ENCODE results near the gene CYB5R4. TPM values are rescaled to one million over a fixed set of nuclear protein-coding genes. Genes with fewer than 3 reads are reported as not detected.

CYB5R4 gene
- total and polyA plus RNA-seq, 2 of the 13 experiments (the other 11 are each of a cell fraction or from before 2014, with no cell fraction given), result 5.3 to 26.1 TPM

DNA sequence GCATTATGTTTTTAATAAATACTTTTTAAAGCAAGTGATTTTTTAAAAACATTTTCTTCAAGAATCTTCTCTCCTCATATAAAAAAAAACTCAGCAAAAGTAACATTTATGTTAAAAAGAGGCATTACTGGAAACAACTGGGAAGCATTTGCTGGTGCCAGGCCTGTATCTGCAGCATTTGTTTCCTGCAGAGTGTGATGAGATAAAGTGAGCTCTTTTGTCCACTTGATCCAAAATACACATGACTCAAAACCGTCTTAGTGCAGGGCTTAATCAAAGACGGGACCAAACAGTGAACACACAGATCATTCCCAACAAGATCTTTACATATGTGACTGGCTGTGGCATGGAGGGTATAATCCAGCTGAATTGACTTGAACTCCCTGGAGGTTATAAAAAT lies 34.7 kb upstream of the CYB5R4 start:
- Histone ChIP-seq H2AFZ (ENCODE audit: low read length) (no peak overlapping the region), H3K27me3 (ENCODE audit: control insufficient read depth in 1 of 2, insufficient read depth in 2 of 2, low read length in 2 of 2) (no peaks in the 10 kb centered on the region), H3K4me1 (ENCODE audit: insufficient read depth, low read length) (no peaks in the 10 kb centered on the region), H3K36me3 (replicated peaks in 1 of 2; ENCODE audit: control insufficient read depth in 1 of 2, insufficient read depth in 2 of 2, low read length in 2 of 2) (no peaks in the 10 kb centered on the region), H3K27ac (ENCODE audit: extremely low read length, insufficient read depth, low read length) (no peak overlapping the region), H3K4me2 (ENCODE audit: low read depth, low read length) (no peak overlapping the region), H3K9me3 (ENCODE audit: low read length) (no peaks in the 10 kb centered on the region), H4K20me1 (ENCODE audit: insufficient read depth, low read length) (no peaks in the 10 kb centered on the region), H3K4me3 (replicated peaks in 1 of 3; ENCODE audit: insufficient read depth in 1 of 3, low read depth in 2 of 3, low read length in 3 of 3) (no peak overlapping the region), H3K79me2 (ENCODE audit: insufficient read depth, low read length) (no peaks in the 10 kb centered on the region), H3K9ac (ENCODE audit: insufficient read depth, low read depth, low read length) (no peak overlapping the region)
- BruUV-seq (replicated peaks), result no TSS peak
- CTCF ChIA-PET (ENCODE audit: low intra/inter-chr PET ratio, low total read pairs), result no interaction called here
- 0% methylated on average over 2 of the region's 2 CpGs for WGBS (ENCODE audit: low lambda C conversion rate)
- POLR2A ChIA-PET, result no interaction called here
- no peak for TF ChIP-seq MAFF (IDR thresholded peaks at IDR 0.05; ENCODE audit: low read depth, low read length)
- TF ChIP-seq NR2F1 (CRISPR knock-in tag; IDR thresholded peaks at IDR 0.05), result no peak
- no peak for TF ChIP-seq HNRNPH1 (optimal IDR thresholded peaks at IDR 0.05; ENCODE audit: low read depth, low read length)
- no peak for TF ChIP-seq GATAD2A (CRISPR knock-in tag; IDR thresholded peaks at IDR 0.05)
- TF ChIP-seq NFATC3 (CRISPR knock-in tag; IDR thresholded peaks at IDR 0.05), result no peak
- no peak for TF ChIP-seq ZSCAN9 (CRISPR knock-in tag; IDR thresholded peaks at IDR 0.05; ENCODE audit: borderline replicate concordance)
- TF ChIP-seq TEAD2 (CRISPR knock-in tag; IDR thresholded peaks at IDR 0.05), result no peak
- no peak for TF ChIP-seq ZNF577 (CRISPR knock-in tag; IDR thresholded peaks at IDR 0.05; ENCODE audit: borderline replicate concordance, low read depth)
- ATAC-seq (no peak), DNase-seq (ENCODE audit: low spot score) (no peak), FAIRE-seq (no peak)
- in situ Hi-C loops (cut with HindIII; ENCODE audit: extremely low pct_ligation_motif_present, low pct_unique_long_range_greater_than_20kb) (no loop called here), intact Hi-C loops (cut with micrococcal nuclease; ENCODE audit: unreplicated experiment) (no loop called here)

DNA sequence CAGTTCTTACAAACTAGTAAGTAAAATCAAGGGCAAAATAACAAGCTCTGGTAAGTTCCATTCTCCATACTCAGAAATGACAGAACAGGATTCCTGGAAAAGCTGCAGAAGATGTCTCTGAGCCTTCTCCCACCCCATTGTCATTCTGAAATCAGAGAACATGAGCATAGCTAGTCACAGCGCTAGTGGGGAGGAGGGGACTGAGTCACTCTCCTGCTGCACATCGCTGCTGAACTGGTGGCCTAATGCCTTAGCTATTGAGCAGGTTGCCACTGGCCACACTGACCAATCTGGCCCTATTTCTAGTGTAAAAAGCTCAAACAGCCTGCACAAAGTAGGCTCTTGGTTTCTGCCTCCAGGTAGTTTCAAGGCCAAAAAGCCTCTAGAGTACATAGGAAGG lies 32.4 kb upstream of the CYB5R4 start:
- no TSS peak for BruUV-seq (replicated peaks)
- H3K9me3 ChIP-seq (ENCODE audit: low read length), result no peaks in the 10 kb centered on the region
- no peak overlapping the region for H3K4me3 ChIP-seq (replicated peaks in 1 of 3; ENCODE audit: insufficient read depth in 1 of 3, low read depth in 2 of 3, low read length in 3 of 3)
- H2AFZ ChIP-seq (ENCODE audit: low read length), result no peak overlapping the region
- H3K79me2 ChIP-seq (ENCODE audit: insufficient read depth, low read length), result no peaks in the 10 kb centered on the region
- ChIA-PET POLR2A (no interaction called here), CTCF (ENCODE audit: low intra/inter-chr PET ratio, low total read pairs) (no interaction called here)
- no peak for ATAC-seq
- no peaks in the 10 kb centered on the region for H3K4me1 ChIP-seq (ENCODE audit: insufficient read depth, low read length)
- H3K36me3 ChIP-seq (replicated peaks in 1 of 2; ENCODE audit: control insufficient read depth in 1 of 2, insufficient read depth in 2 of 2, low read length in 2 of 2), result no peaks in the 10 kb centered on the region
- no peak overlapping the region for H3K4me2 ChIP-seq (ENCODE audit: low read depth, low read length)
- in situ Hi-C loops (cut with HindIII; ENCODE audit: extremely low pct_ligation_motif_present, low pct_unique_long_range_greater_than_20kb), result no loop called here
- H3K27ac ChIP-seq (ENCODE audit: extremely low read length, insufficient read depth, low read length), result no peak overlapping the region
- no peak overlapping the region for H3K9ac ChIP-seq (ENCODE audit: insufficient read depth, low read depth, low read length)
- no peak for FAIRE-seq
- no CpG with 5 or more reads among the region's 2 CpGs for WGBS (ENCODE audit: low lambda C conversion rate)
- intact Hi-C loops (cut with micrococcal nuclease; ENCODE audit: unreplicated experiment), result no loop called here
- no peaks in the 10 kb centered on the region for H4K20me1 ChIP-seq (ENCODE audit: insufficient read depth, low read length)
- no peak for DNase-seq (ENCODE audit: low spot score)
- no peaks in the 10 kb centered on the region for H3K27me3 ChIP-seq (ENCODE audit: control insufficient read depth in 1 of 2, insufficient read depth in 2 of 2, low read length in 2 of 2)
- TF ChIP-seq KDM4B (CRISPR knock-in tag; IDR thresholded peaks at IDR 0.05), result no peak
- TF ChIP-seq, protein P1, sequence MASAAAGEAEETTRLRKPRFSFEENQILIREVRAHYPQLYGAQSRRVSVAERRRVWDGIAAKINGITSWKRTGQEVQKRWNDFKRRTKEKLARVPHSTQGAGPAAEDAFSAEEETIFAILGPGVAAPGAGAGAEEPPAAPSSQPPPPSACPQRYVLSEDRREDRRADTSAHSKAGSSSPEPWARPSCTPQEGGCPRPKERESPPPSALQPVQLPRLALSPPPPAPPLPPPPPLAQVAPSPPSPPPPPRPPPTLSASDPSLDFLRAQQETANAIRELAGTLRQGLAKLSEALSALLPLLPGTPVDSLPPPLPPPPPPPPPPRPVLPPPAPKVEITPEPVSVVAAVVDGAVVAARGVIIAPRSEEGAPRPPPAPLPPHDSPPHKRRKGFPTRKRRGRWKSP (CRISPR knock-in tag; IDR thresholded peaks at IDR 0.05), result no peak
- TF ChIP-seq ZNF839 (CRISPR knock-in tag; IDR thresholded peaks at IDR 0.05; ENCODE audit: borderline replicate concordance), result no peak
- no peak for TF ChIP-seq ZNF136 (CRISPR knock-in tag; IDR thresholded peaks at IDR 0.05; ENCODE audit: low read depth)
- TF ChIP-seq ZNF883 (CRISPR knock-in tag; IDR thresholded peaks at IDR 0.05; ENCODE audit: not compliant biosample characterization), result no peak
- TF ChIP-seq PCBP1 (IDR thresholded peaks at IDR 0.05; ENCODE audit: borderline replicate concordance, low read depth, low read length), result no peak
- TF ChIP-seq ZNF562 (CRISPR knock-in tag; IDR thresholded peaks at IDR 0.05; ENCODE audit: borderline replicate concordance), result no peak
- TF ChIP-seq, protein P2, sequence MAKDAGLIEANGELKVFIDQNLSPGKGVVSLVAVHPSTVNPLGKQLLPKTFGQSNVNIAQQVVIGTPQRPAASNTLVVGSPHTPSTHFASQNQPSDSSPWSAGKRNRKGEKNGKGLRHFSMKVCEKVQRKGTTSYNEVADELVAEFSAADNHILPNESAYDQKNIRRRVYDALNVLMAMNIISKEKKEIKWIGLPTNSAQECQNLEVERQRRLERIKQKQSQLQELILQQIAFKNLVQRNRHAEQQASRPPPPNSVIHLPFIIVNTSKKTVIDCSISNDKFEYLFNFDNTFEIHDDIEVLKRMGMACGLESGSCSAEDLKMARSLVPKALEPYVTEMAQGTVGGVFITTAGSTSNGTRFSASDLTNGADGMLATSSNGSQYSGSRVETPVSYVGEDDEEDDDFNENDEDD (CRISPR knock-in tag; IDR thresholded peaks at IDR 0.05; ENCODE audit: borderline replicate concordance), result no peak
- TF ChIP-seq ZNF570 (CRISPR knock-in tag; IDR thresholded peaks at IDR 0.05; ENCODE audit: borderline replicate concordance), result no peak
- no peak for TF ChIP-seq PITX1 (CRISPR knock-in tag; IDR thresholded peaks at IDR 0.05)
- TF ChIP-seq CHD2 (IDR thresholded peaks at IDR 0.05; ENCODE audit: low read depth, low read length), result no peak

Measured in HepG2 (cell line).